ENCODE data around the gene BLCAP.

DNA sequence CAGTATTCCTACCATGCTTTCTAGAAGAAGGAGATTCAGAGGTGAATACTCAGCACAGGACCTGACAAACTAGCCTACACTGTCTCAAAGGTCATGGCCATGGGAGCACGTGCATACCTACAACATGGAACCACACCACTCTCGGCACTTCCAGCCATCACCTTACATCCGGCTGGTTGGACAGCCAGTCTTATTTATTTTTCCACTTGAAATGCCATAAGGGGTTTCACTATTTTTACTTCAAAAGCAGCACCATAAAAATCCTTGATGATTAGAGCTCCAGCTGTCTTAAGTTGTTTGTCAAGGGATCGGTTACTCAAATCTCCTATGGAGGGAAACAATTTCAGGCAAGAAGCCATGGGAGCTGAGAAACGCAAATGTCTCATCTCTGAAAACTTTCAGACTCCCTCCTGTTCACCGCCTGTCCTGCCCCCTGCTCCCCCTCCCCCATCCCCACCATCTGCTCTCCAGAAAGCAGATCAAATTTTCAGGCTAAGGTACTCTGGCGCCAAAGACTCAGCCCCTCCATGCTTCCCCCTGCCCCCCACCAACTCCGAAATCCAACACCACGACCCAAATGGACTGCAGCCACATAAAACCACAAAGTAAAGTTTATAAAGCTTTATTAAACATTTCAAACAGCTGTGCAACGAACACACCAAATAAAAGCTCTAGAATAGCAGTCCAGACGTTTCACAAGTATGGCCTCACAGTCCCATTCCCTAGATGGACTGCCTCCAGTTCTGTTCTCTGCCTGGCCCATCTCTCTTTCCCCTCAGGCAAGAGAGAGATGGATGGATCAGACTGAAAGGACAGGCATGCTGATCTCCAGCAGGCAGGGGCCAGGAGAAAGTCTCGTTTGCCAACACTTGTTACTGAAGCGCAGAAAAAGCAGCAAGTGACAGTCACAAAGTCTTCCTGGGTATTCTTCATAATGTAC lies 10.6 kb downstream of the BLCAP start:
- TF ChIP-seq CTCF (IDR thresholded peaks at IDR 0.05; ENCODE audit: insufficient read depth, low read length), result no peak
- no peak for TF ChIP-seq POLR2AphosphoS5 (IDR thresholded peaks at IDR 0.05; ENCODE audit: low read depth)
- TF ChIP-seq SPI1 (IDR thresholded peaks at IDR 0.05; ENCODE audit: borderline replicate concordance, low read depth), result no peak
- no peak for TF ChIP-seq GABPA (IDR thresholded peaks at IDR 0.05; ENCODE audit: low read depth)
- no peak for TF ChIP-seq REST (IDR thresholded peaks at IDR 0.05; ENCODE audit: insufficient replicate concordance, low read depth)

All from HL-60 (cell line).